Suprapubic skin (tissue), 4 donors: ENCODE results near the gene LILRA5. TPM values are rescaled to one million over a fixed set of nuclear protein-coding genes. Genes with fewer than 3 reads are reported as not detected.
"Not testable (repeated sequence)": the region's sequence is repeated elsewhere in the genome, so short reads cannot be mapped to it uniquely, and the experiment has no call there.

Experiments used
- DNase-seq, 2 donors: peaks; one replicate each; pipeline ENCODE4 v3.0.0-alpha.2; 2019; ENCODE audit warnings: low spot score in 2 of 2
- H3K27ac ChIP-seq: fragments of 200-600 bp; sonication (generic); one replicate; pipeline ENCODE4 v1.5.1; 2019
- H3K27me3 ChIP-seq: fragments of 200-600 bp; sonication (generic); one replicate; pipeline ENCODE4 v1.5.1; 2019
- H3K36me3 ChIP-seq: fragments of 200-600 bp; sonication (generic); one replicate; pipeline ENCODE4 v1.5.1; 2019
- H3K4me1 ChIP-seq: fragments of 200-600 bp; sonication (generic); one replicate; pipeline ENCODE4 v1.5.1; 2019
- H3K4me3 ChIP-seq: fragments of 200-600 bp; sonication (generic); one replicate; pipeline ENCODE4 v1.5.1; 2019; ENCODE audit warnings: mild to moderate bottlenecking
- H3K9me3 ChIP-seq: fragments of 200-600 bp; sonication (generic); one replicate; pipeline ENCODE4 v1.5.1; 2019
- EP300 ChIP-seq: sonication (generic); formaldehyde crosslinking; IDR thresholded peaks from one replicate; pipeline ENCODE4 v1.6.1; 2017; ENCODE audit warnings: antibody characterized with exemption
- POLR2A ChIP-seq, 2 donors: fragments of 450-650 bp; IDR thresholded peaks; one replicate each; pipeline ENCODE4 v1.6.1; 2017; ENCODE audit warnings: antibody characterized with exemption in 2 of 2, mild to moderate bottlenecking in 2 of 2, moderate library complexity in 2 of 2
- POLR2AphosphoS5 ChIP-seq, 3 donors: sonication (generic); formaldehyde crosslinking; IDR thresholded peaks; one replicate each; pipeline ENCODE4 v1.6.1; 2017; ENCODE audit warnings: antibody characterized with exemption in 3 of 3
- WGBS: methylation state at CpG from one replicate; pipeline ENCODE4 v1.1.5; 2018; 5-methylcytosine and 5-hydroxymethylcytosine counted together
- total RNA-seq, 4 donors: library from RNA; depleted of rRNA; stranded (reverse); fragments of >200 nt; gene quantifications; one replicate each; pipeline ENCODE4 v1.1.0, GENCODE V29; 2016
- TF ChIP-seq, protein P1 (sequence below), 2 donors: fragments of 200-600 bp in 1 of 2; fragments of 450-650 bp in 1 of 2; sonication (generic) in 1 of 2; IDR thresholded peaks; one replicate each; pipeline ENCODE4 v1.5.1; 2016 to 2019; ENCODE audit warnings: antibody characterized with exemption in 2 of 2, mild to moderate bottlenecking in 1 of 2, moderate library complexity in 1 of 2

Gene LILRA5
- total RNA-seq, 4 donors from 2014 or later: not detected

DNA sequence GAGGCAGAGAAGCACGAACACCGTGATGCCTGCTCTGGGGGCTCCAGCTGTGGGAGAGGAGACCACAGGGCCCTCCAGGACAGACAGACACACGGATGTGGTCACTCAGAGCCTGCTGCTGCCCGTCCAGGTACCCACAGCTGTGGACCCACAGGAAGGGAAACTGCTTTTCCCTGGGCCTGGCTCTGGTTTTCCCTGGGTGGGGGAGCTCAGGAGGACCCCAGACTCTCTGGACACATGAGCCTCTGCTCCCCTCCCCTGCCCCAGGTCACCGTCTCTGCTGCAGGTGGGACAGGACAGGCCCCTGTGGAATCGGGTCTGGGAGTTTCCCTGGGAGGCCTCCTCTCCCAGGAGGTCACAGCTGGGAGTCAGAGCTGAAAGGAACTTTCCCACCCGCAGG lies 18.7 kb upstream of the LILRA5 start:
- Histone ChIP-seq H3K4me3 (no peak overlapping the region), H3K27me3 (peaks cover 5% of the 10 kb centered on the region), H3K36me3 (no peaks in the 10 kb centered on the region), H3K27ac (no peak overlapping the region), H3K9me3 (no peaks in the 10 kb centered on the region), H3K4me1 (no peaks in the 10 kb centered on the region)
- no peak for DNase-seq
- 90% methylated on average over 4 of the region's 7 CpGs for WGBS
- TF ChIP-seq POLR2A (IDR thresholded peaks at IDR 0.05): no peak
- TF ChIP-seq, protein P1, sequence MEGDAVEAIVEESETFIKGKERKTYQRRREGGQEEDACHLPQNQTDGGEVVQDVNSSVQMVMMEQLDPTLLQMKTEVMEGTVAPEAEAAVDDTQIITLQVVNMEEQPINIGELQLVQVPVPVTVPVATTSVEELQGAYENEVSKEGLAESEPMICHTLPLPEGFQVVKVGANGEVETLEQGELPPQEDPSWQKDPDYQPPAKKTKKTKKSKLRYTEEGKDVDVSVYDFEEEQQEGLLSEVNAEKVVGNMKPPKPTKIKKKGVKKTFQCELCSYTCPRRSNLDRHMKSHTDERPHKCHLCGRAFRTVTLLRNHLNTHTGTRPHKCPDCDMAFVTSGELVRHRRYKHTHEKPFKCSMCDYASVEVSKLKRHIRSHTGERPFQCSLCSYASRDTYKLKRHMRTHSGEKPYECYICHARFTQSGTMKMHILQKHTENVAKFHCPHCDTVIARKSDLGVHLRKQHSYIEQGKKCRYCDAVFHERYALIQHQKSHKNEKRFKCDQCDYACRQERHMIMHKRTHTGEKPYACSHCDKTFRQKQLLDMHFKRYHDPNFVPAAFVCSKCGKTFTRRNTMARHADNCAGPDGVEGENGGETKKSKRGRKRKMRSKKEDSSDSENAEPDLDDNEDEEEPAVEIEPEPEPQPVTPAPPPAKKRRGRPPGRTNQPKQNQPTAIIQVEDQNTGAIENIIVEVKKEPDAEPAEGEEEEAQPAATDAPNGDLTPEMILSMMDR (IDR thresholded peaks at IDR 0.05): no peak
- no peak for TF ChIP-seq POLR2AphosphoS5 (IDR thresholded peaks at IDR 0.05)
- TF ChIP-seq EP300: no peak

GRCh38 chr19:54329476-54330165 lies 16.7 kb upstream of the LILRA5 start:
- H3K4me3 ChIP-seq: no peak overlapping the region
- DNase-seq: no peak
- TF ChIP-seq, protein P1 (IDR thresholded peaks at IDR 0.05): no peak
- TF ChIP-seq POLR2AphosphoS5 (IDR thresholded peaks at IDR 0.05): no peak
- TF ChIP-seq POLR2A (IDR thresholded peaks at IDR 0.05): no peak
- no peak for TF ChIP-seq EP300
- H3K36me3 ChIP-seq: no peaks in the 10 kb centered on the region
- H3K9me3 ChIP-seq: no peaks in the 10 kb centered on the region
- WGBS: 79% methylated on average over 14 of the region's 14 CpGs
- H3K4me1 ChIP-seq: no peaks in the 10 kb centered on the region
- H3K27ac ChIP-seq: no peak overlapping the region
- H3K27me3 ChIP-seq: peaks cover 5% of the 10 kb centered on the region

- H3K9me3 ChIP-seq, H3K27me3 ChIP-seq, H3K36me3 ChIP-seq, H3K4me1 ChIP-seq, H3K27ac ChIP-seq, DNase-seq, H3K4me3 ChIP-seq: not testable (repeated sequence)
- 76% methylated on average over 5 of the region's 5 CpGs for WGBS
Measured at GRCh38 chr19:54328781-54329180, 15.8 kb upstream of the LILRA5 start.

DNA sequence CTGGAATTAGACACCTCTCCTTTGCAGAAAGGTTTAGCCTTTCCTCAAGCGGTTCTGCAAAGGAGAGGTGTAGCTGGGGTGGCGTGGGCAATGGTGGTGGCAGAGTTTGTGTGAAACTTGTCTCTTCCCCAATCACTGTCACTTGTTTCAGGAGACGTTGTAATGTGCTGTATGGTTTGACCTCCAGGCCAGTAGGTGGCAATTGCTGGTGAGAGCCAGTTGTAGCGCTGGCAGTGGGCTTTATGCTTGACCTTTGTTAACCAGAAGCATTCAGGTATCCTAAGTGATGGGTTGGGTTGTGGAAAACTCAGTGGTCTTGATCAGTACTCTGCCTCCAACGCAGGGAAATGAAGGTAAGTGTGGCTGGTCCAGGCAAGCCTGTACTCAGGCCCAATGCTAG lies 12.7 kb upstream of the LILRA5 start:
- WGBS: 71% methylated on average over 4 of the region's 5 CpGs
- H3K36me3 ChIP-seq: no peaks in the 10 kb centered on the region
- no peak for DNase-seq
- TF ChIP-seq POLR2A (IDR thresholded peaks at IDR 0.05) (no peak), EP300 (no peak), POLR2AphosphoS5 (IDR thresholded peaks at IDR 0.05) (no peak)
- TF ChIP-seq, protein P1 (IDR thresholded peaks at IDR 0.05): no peak
- no peaks in the 10 kb centered on the region for H3K9me3 ChIP-seq
- peaks cover 17% of the 10 kb centered on the region for H3K27me3 ChIP-seq
- no peak overlapping the region for H3K27ac ChIP-seq
- no peaks in the 10 kb centered on the region for H3K4me1 ChIP-seq
- H3K4me3 ChIP-seq: no peak overlapping the region

- Histone ChIP-seq H3K4me1 (no peaks in the 10 kb centered on the region), H3K27ac (no peak overlapping the region), H3K27me3 (peaks cover 18% of the 10 kb centered on the region), H3K4me3 (no peak overlapping the region), H3K9me3 (no peaks in the 10 kb centered on the region), H3K36me3 (no peaks in the 10 kb centered on the region)
- 13% methylated on average over 4 of the region's 4 CpGs for WGBS
- DNase-seq: no peak
- TF ChIP-seq EP300: no peak
- TF ChIP-seq, protein P1 (IDR thresholded peaks at IDR 0.05): peak; percentile 34 to 84
Measured at GRCh38 chr19:54325194-54325621, 12.2 kb upstream of the LILRA5 start.

DNA sequence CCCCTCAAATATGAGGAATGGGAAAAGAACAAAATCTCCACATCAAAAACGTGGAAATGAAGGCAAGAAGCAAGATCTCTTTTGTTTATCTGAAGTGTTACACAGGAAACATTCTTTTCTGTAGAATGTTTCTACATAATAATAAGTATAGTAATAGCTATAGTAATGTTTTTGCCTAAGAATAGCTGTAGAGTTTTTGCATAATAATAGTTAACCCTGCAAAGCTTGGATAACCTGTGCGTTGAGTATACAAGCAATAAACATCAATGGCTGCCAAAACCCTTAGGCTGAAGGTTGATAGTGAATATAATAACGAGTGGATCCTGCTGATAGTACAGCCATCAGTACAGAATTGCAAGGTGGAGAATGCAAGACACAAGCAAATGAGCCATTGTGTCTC lies 11.1 kb upstream of the LILRA5 start:
- Histone ChIP-seq H3K27me3 (peaks cover 20% of the 10 kb centered on the region), H3K4me1 (no peaks in the 10 kb centered on the region)
- WGBS: 22% methylated on average over 3 of the region's 3 CpGs

DNA sequence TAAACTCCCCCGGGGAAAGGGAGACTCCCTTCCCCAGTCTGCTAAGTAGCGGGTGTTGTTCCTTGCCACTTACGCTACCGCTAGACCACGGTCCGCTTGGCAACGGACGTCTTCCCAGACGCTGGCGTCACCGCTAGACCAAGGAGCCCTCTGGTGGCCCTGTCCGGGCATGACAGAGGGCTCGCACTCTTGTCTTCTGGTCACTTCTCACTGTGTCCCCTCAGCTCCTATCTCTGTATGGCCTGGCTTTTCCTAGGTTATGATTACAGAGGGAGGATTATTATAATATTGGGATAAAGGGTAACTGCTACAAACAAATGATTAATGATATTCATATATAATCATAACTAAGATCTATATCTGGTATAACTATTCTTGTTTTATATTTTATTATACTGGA lies 10.0 kb upstream of the LILRA5 start:
- DNase-seq: peak in 1 of 2 donors; percentile 13

More for the DNA sequence above, 11.1 kb upstream of the LILRA5 start:
- Histone ChIP-seq H3K4me3 (no peak overlapping the region), H3K27ac (no peak overlapping the region), H3K9me3 (no peaks in the 10 kb centered on the region), H3K36me3 (no peaks in the 10 kb centered on the region)
- no peak for DNase-seq
- TF ChIP-seq, protein P1 (IDR thresholded peaks at IDR 0.05): no peak
- TF ChIP-seq EP300 (no peak), POLR2A (IDR thresholded peaks at IDR 0.05) (no peak), POLR2AphosphoS5 (IDR thresholded peaks at IDR 0.05) (no peak)

GRCh38 chr19:54322295-54322694 lies 9.3 kb upstream of the LILRA5 start:
- peak; percentile 15 to 58 for DNase-seq
- H3K27me3 ChIP-seq: peaks cover 30% of the 10 kb centered on the region
- not testable (repeated sequence) for H3K9me3 ChIP-seq, H3K36me3 ChIP-seq, H3K27ac ChIP-seq, H3K4me1 ChIP-seq, H3K4me3 ChIP-seq
- WGBS: 86% methylated on average over 11 of the region's 13 CpGs

More for the DNA sequence above, 10.0 kb upstream of the LILRA5 start:
- 31% methylated on average over 11 of the region's 13 CpGs for WGBS
- not testable (repeated sequence) for H3K9me3 ChIP-seq, H3K4me3 ChIP-seq, H3K4me1 ChIP-seq, H3K36me3 ChIP-seq, H3K27ac ChIP-seq
- H3K27me3 ChIP-seq: peaks cover 23% of the 10 kb centered on the region
